ENCODE data around the gene OPRM1.
A peak's percentile ranks its signal among the peaks of the same experiment; 100 is the strongest.

Gene OPRM1

DNA sequence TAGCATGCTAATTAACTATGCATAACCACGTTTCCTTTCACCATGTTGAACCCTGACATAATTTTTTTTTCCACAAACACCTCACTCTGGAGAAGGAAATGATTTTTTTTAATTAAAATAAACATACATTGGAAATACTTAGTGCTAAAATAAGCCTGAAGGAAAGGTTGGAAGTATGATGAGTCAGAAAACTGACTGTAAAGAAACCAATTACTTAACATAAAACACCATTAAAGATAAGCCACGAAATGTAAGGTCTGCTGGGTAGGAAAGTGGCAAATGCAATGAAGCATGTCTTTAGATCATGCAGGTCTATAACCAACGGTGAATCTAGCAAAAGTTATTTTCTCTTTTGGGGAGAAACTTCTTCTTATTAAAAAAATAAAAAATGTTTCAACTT lies 47.5 kb downstream of the OPRM1 start:
- no peak for DNase-seq

DNA sequence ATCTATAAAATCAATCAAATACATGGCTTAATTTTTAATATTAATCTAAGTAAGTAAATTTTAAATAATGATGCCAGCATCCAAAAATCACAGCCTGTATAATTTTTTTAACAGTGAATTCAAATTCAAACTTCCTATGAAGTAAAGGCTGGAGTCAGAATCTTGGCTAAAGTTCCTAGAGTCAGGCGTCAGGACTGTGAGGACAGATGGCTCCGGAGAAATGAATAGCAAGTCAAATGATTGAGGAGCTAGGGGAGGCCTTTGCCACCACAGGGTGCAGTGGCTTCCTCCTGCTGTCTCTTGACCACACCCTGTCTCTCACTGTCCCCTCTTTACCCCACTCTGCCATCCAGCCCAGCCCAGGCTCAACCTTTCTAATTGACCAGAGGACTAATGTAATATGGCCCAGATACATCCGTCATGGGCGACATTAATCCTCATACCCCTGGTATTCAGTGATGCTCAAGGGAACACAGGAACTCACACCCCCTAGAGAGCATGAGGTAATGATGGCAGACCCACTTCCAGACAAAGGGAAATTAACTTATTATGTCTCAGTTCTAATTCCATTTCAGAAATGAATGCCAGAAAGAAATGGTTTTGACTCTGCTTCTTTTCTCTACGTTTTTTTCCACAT lies 53.4 kb downstream of the OPRM1 start:
- no peak for DNase-seq

DNA sequence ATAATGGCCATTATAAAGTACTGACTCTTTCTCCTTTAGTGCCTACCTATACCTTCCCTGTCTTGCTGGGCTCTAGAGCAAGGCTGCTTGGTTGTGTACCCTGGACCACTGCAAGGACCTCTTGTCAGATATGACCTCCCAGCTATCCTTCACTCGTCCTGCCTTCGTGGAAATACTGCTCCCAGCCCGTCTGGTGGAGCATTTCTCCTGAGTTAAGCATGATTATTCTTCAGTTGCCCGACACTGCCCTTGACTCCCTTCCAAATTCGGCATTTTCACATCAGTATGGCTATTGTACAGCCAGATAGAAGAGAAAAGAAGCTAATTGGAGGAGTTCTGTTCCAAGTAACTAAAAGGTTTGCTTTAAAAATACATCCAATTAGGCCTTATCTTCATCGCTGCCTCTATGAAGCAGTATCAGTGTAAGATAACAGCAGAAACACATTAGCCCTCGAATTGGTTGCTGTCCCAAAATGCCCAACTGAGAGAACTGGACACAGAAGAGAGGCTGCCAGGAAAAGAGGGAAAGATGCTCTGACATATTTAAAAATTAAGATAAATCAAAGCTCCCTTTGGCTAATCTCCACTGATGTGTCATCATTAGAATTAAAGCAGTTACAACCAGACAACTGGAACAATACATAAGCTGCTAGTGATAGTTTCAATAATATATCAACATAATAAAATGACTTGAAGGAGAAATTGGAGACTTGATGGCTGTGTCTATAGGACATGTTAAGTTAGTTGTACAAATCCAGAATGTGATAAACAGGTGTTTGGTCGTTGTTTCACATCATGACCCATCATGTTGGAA lies 54.4 kb downstream of the OPRM1 start:
- no peak for DNase-seq

DNA sequence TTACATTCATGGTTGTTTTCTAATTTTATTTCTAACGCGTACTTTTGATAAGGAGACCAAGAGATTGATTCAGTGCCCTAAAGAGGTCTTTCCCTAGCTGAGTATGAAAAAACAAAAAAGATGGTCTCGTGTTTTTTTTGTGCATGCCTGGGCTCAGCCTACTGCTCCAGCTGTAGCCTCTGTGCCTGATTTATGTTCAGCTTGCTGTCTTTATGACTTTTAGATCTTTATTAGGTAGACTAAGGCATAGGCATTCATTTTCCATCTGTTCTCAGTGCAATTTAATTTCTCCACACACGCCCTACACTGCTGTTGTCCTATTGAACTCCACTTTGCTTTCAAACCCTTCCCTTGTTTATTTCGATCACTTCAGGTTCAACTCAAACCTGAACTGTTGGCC lies 56.5 kb downstream of the OPRM1 start:
- no peak for DNase-seq

DNA sequence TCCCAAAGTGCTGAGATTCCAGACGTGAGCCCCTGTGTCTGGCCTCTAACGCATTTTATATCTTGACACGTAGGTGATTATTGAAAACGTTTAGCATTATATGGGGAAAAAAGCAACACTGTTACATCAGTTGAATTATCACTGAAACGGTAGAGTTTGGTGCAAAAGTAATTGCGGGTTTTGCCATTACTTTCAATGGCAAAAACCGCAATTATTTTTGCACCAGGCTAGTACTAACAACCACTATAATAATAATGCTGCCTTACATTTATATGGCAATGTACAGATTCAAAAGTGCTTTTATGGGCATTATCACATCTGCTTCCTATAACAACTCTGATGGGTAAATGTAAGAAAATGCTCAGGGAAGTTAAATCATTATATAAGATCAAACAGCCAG lies 57.3 kb downstream of the OPRM1 start:
- no peak for DNase-seq

DNA sequence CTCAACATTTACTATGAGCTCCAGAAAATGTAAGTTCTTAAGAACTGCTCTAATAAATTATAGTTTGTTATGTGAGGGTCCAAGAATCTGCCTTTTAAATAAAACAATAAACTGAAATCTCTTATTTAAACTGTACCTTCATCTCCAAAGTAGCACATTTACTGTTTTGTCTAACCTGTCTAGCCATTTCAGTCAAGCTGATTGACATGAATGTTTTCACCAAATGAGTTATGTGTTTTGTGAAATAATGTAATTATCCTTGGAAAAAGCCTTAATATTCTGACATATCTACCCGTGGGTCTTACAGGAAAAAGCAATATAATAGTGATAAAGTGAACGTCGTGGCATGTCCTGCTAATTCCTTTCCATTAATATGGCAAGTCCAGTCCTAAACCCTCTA lies 57.8 kb downstream of the OPRM1 start:
- DNase-seq = no peak

DNA sequence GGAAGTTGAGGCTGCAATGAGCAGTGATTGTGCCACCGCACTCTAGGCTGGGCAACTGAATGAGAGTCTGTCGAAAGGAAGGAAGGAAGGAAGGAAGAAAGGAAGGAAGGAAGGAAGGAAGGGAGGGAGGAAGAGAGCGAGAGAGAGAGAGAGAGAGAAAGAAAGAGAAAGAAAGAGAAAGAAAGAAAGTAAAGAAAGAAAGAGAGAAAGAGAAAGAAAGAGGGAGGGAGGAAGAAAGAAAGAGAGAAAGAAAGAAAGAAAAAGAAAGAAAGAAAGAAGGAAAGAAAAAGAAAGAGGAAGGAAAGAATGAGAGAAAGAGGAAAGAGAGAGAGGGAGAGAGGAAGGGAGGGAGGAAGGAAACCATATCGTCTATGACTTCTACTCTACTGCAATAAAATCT lies 60.2 kb downstream of the OPRM1 start:
- no peak for DNase-seq

DNA sequence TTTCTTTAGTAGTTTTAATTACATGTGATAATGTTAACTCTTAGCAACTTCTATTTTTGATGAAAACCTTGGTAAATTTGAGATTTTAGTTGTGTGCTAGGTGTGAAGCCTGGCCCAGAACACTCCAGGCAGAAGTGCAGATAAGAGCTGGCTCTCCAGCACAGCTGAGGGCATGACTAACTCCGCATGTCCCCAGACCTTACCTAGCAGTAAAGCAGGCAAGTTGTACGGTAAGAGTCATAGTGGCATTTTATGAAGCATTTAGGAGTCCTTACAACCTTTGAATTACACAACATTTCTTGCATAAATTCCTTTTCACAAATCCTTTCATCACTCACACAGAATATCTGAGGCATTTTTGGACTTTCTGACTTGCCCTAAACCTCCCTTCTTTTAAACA lies 67.2 kb downstream of the OPRM1 start:
- DNase-seq = no peak

DNA sequence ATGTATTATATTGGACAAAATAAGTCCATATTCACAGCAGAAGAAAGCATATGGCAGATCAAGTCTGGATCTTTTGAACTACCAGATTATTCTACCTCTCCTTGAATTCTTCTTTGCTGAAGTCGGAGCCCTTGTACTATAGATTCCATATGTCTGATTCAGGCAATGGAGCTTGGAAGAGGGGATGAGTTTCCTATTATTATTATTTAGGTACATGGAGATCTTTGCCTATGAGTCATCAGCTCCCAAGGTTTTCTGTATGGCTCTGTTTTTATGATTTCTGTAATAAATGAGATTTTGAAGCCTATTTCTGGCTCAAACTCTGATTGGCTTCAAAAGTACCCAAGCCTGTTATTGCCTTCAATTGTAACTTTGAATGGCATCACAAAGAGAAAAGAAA lies 72.0 kb downstream of the OPRM1 start:
- no peak for DNase-seq

DNA sequence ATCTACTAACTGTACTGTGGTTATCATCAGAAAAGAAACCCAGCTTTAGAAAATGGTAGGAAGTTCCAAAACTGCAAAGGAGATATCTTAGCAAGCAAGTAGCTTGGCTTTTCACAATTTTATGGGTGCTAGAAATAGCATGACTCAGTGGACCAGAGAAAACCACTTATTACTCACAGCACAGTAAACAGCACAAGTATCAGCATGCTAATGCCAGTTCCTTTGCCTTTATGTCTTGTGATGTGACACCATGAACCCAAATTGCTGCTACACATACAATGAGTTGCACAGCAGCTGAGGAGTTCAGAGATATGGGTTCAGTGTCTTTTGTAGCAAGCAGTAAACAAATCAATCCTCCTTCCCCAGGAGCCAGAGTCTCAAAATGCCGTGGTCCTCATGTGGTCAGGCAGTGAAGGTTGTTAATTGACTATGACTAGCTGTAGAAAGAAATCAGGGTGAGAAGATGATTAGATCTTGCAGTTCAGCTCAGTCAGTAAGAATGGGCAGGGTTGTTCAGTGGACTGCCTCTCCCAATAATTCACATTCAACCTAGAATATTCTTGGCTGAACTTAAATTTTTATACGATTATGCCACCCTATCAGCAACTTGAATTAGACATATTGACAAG lies 73.3 kb downstream of the OPRM1 start:
- DNase-seq = no peak

DNA sequence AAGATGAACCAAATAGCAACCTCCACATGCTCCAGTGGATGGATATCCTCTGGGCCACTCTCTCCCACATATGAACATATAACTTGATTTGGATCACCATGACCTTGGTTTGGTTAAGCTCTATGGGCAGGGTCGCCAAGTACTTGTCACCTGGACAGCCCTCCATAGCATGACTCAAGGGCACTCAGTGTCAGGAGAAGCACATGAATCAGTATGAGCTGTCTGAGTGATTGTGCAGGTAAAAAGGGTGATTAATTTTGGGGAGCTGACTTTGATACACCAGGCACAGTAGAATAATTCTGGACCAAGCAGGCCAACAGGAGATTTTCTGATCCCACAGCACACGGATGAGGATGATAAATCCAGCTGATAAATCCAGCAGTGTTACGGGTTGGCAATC lies 74.4 kb downstream of the OPRM1 start:
- no peak for DNase-seq

DNA sequence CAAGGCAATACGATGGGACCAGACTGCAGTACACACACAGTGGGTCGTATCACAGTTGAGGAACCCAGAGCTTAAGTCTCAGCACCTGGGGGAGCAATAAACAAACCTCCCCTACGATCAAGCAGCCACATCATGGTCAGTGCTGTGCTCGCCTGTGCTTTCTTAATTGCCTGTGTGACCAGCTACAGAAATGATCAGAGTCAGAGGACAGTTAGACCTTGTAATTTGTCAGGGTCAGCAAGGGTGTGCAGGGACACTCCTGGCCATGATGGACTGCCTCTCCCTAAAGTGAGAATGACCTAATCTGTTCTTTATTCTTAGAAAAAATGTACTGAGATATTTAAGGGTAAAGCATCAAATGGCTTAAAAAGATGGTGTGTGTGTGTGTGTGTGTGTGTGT lies 78.4 kb downstream of the OPRM1 start:
- DNase-seq = no peak

DNA sequence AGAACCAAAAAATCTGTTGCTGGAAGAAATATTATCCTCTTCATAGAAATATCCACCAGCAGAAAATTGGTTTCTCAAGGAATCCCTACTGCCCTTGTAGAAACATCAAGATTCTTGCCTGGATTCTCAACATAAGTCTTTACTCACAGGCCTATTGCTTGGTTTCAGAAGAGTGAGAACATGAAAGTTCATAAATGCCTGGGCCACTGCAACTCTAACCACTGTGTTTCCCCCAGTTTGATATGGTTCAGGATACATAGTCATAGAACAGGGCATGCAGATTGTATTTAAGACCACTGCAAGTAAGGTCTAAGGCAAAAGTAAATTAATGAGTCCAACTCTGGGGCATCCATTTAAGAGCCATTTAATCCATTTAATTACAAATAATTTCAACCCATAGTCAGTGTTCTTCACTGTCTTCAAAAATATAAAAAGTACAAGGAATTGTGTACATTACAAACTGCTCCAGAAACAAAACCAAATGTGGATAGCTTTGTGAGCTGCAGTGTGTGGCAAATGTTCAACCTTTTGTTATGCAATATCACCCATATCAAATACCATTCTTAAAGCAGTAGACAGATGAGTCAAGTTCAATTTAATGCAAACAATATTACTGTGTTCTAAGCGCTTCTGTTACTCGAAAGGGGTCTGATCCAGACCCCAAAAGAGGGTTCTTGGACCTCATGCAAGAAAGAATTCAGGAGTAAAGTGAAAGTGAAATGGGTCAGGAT lies 83.3 kb downstream of the OPRM1 start:
- no peak for DNase-seq

DNA sequence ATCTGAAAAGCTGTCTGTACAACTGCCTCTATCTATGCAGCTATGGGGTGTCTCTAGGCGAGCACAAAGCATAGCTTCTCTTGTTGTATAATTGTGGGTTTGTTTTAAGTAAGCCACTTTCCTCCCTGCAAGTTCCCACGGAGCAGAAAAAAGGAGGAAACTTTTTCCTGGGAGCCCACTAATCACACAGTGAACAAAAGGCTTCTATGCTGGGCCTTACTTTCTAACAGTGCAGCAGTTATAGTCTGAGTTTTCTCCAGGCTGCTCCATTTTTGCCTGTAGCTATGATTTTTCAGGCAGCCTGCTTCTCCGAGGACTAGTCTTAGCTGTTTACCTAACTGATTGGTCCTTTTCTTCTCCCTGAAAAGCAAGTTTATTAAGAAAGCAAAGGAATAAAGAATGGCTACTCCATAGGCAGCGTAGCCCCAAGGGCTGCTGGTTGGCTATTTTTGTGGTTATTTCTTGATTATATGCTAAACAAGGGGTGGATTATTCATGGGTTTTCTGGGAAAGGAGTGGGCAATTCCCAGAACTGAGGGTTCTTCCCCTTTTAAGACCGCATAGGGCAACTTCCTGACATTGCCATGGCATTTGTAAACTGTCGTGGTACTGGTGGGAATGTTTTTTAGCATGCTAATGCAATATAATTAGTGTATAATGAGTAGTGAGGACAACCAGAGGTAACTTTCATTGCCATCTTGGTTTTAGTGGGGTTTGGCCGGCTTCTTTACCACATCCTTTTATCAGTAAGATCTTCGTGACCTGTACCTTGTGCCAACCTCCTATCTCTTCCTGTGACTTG lies 84.3 kb downstream of the OPRM1 start:
- DNase-seq = no peak

DNA sequence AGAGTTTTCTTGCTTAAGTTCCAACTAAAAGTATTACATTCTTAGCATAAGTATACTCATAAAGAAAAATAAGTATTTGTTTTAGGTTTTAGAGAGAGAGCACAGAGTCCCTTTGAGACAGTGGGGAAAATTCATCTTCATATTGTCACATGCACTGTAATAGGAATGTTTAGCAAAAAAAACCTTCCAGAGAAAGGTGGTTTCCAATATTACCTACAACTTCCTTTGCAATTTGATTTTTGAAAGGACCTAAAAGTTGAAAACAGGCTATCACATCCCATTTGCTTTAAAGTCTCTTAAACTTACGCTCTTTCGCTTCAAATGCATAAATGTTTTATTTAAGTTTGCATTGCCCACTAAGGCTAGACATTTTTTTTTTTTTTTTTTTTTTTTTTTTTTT lies 86.4 kb downstream of the OPRM1 start:
- DNase-seq = no peak

DNA sequence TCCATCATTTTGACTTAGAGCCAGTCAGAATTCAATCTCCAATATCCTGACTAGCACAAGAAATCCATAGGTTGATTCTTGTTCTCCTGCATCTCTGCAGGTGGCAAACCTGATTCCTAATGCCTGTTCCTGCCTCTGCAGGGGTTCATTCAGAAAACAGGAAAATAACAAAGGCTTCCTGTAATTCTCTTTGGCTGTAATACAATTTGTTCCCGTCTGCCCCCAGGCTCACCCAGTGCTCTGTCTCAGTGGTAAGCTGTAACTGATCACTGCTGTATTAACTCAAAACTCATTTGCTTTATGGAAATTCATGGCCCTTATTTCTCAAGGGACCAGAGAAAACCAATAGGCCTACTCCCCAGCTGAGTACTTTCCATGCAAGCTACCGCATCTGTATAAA lies 88.6 kb downstream of the OPRM1 start:
- peak; percentile 59 for DNase-seq

DNA sequence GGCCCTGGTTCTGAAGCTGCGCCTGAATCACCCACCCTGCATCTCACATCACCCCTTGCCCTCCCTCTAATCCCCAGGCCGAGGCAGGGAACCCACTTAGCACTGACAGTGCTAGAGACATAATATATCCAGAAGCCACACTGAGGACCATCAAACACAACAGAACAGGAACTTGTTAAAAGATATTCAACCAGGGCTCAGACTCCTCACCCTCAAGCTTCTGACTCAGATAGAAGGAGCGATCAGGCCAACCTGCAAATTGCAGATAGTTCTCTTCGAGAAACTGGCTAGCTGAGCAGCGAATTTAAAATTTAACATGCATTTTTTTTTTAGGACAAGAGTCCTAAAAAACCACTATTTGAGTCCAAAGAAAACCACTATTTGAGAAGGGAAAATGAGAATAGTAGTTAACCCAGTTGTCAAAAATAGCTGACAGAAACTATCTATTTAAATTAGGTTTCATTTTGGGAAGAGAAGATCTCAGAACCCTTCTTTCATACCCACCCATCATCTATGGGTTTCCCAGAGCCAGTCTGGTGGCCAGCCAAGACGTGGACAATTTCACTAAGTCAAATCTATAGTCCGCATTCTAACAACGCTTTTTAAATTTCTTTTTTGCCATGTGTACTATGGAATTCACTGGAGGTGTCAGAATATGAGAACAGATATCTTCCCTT lies 95.6 kb downstream of the OPRM1 start:
- no peak for DNase-seq

DNA sequence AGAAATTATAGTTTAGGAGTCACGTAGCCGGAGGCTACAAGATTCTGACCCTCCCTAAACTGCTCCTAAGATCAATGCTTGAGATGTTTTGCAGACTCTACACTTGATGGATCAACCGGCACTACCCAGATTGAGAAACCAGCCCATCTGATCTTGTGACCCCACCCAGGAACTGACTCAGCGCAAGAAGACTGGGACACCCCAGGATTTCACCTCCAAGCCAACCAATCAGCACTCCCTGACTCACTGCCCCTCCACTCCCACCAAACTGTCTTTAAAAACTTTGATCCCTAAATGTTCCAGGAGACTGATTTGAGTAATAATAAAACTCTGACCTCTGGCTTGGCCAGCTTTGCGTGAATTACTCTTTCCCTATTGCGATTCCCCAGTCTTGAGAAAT lies 99.8 kb downstream of the OPRM1 start:
- no peak for DNase-seq

DNA sequence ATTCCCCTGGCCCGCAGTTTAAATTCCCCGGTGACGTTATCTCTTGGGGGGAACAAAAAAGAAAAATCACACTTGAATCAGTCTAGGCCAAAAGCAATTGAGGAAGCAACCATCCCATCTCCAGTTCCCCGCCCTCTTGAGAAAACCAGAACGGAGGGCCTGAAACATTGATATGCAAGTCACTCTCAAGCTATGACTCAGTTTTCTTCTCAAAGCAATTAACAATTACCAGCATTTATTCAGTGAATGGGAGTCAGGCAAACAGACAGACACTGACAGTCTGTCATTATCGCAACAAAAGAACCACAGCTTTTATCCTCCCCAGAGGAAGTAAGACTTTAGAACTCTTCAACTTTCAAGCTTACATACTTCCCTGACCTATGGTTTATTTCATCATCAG lies 100.9 kb downstream of the OPRM1 start:
- no peak for DNase-seq

DNA sequence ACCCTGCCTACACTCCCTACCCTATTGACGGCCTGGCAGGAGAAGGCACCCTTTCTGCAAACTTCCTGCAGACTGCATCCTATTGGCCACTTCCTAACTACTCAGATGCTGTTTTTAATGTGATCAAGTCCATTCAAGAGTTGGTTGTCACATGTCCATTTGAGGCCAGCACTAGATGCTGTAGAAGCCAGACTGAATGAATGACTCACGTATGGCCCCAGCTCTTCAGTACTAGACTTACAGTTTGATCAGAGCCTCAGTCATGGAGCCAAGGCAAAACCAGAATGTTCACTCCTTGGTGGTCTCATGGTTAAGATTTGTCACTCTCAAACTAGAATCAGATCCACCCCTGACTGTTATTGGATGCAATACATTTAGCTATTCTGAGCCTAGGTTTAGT lies 101.7 kb downstream of the OPRM1 start:
- no peak for DNase-seq

DNA sequence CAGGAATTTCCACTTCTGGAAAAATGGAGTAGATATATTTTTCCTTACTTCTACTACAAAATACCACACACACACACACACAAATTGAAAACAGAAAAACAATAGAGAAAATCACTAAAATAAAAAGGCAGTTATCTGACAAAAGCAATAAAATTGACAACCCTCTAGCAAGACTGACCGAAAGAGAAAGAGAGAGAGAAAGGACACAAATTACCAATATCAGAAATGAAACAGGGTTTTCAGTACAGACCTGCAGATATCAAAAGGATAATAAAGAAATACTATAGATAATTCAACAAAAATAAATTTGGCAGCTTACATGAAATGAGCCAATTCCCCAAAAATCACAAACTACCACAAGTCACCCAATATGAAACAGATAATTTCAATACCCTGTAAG lies 104.7 kb downstream of the OPRM1 start:
- DNase-seq = no peak

DNA sequence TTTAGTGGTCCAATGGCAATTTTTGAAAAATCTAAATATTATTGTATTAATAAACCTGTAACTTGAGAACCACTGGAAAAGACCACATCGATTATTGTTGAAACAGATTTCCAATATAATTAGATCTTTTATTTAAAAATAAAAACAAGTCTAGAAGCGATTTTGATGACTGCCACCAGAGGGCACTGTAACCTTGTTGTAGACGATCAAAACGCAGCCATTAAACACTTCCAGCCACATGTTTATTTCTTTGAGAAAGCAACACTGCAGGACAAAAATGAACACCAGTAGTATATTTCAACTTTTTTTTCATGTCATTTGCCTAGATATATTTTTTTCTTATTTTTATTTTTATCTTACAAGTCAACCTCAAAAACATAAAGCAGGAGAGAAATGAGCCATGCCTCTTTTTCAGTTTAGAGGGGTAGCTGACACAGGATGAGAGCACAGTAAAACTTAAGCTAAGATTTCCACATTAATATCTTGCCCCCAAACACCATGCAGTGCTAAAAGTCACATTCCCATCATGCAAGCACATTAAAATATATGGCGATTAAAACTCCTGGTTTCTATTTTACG lies 115.4 kb downstream of the OPRM1 start:
- DNase-seq = peak; percentile 75

Data from NCI-H1048 (cell line).